A549 (cell line): ENCODE measurements around the gene FAM24B.

Experiments
- CBX8 ChIP-seq: fragments of 200-600 bp; sonication (generic); IDR thresholded peaks from 2 replicates; pipeline ENCODE4 v1.6.1; 2016
- CTCF ChIP-seq: fragments of >200 bp; sonication (Bioruptor Twin); formaldehyde crosslinking; IDR thresholded peaks from 3 replicates; pipeline ENCODE4 v1.5.1; 2016
- EHMT2 ChIP-seq: fragments of 200-600 bp; sonication (generic); IDR thresholded peaks from 2 replicates; pipeline ENCODE4 v1.6.1; 2016; ENCODE audit warnings: antibody characterized with exemption, low read depth, mild to moderate bottlenecking, moderate library complexity
- ESRRA ChIP-seq: fragments of 150-350 bp; IDR thresholded peaks from 2 replicates; pipeline ENCODE4 v1.6.1; 2014; ENCODE audit warnings: mild to moderate bottlenecking, low read length, borderline replicate concordance
- HMGXB4 ChIP-seq: fragments of 250-450 bp; sonication (Bioruptor Pico); IDR thresholded peaks from 2 replicates; pipeline ENCODE4 v1.5.0; 2021; ENCODE audit warnings: mild to moderate bottlenecking, moderate library complexity, borderline replicate concordance
- RCOR1 ChIP-seq: fragments of 150-350 bp; IDR thresholded peaks from 2 replicates; pipeline ENCODE4 v1.6.1; 2014; ENCODE audit warnings: antibody characterized with exemption, low read length, low read depth
- REST ChIP-seq: fragments of 200-600 bp; sonication (generic); IDR thresholded peaks from 2 replicates; pipeline ENCODE4 v1.6.1; 2016; ENCODE audit warnings: antibody characterized with exemption, mild to moderate bottlenecking, moderate library complexity
- ZNF302 ChIP-seq: fragments of 250-450 bp; sonication (Bioruptor Pico); IDR thresholded peaks from 2 replicates; pipeline ENCODE4 v1.9.0; 2021; ENCODE audit warnings: inconsistent platforms, mild to moderate bottlenecking, moderate library complexity

GRCh38 chr10:122838880-122839279, 40.5 kb downstream of the FAM24B start:
- TF ChIP-seq RCOR1 (no peak), CTCF (no peak), REST (no peak), HMGXB4 (CRISPR knock-in tag) (no peak), ZNF302 (CRISPR knock-in tag) (no peak), CBX8 (no peak), ESRRA (no peak), EHMT2 (no peak)
